ENCODE measurements around the gene PAX6.

- TF ChIP-seq CTCF (optimal IDR thresholded peaks at IDR 0.05 in 1 of 3, IDR thresholded peaks at IDR 0.05 in 1 of 3, conservative IDR thresholded peaks at IDR 0.05 in 1 of 3; ENCODE audit: extremely low read depth in 1 of 3, insufficient read depth in 2 of 3, low read length in 3 of 3): no peak
- no peak for TF ChIP-seq EZH2 (IDR thresholded peaks at IDR 0.05; ENCODE audit: low read length)
Observed at GRCh38 chr11:31841435-31841834, 30.3 kb upstream of the PAX6 start.

Data from keratinocyte (primary cell).